Neural cell (in vitro differentiated cells): ENCODE results near the gene IREB2. TPM values are rescaled to one million over a fixed set of nuclear protein-coding genes. Genes with fewer than 3 reads are reported as not detected.

ENCODE experiments used
- H2AFZ ChIP-seq: fragments of 200-600, 300-800 bp; sonication (generic), shearing (Covaris generic); 2 replicates; pipeline ENCODE4 v1.6.0; 2014; ENCODE audit warnings: low read depth, mild to moderate bottlenecking, antibody characterized with exemption, low read length, moderate library complexity
- H3F3A ChIP-seq: fragments of 200-600 bp; shearing (Covaris generic); 2 replicates; pipeline ENCODE4 v1.6.1; 2016; ENCODE audit warnings: mild to moderate bottlenecking, moderate library complexity, mixed read lengths, antibody characterized with exemption, low read length; ENCODE audit not compliant: insufficient read depth, poor library complexity, severe bottlenecking
- H3K27ac ChIP-seq: fragments of 200-600, 300-800 bp; sonication (generic), shearing (Covaris generic); 2 replicates; pipeline ENCODE4 v1.5.1; 2014; ENCODE audit warnings: mild to moderate bottlenecking, low read length, moderate library complexity
- H3K27me3 ChIP-seq: fragments of 300-800, 200-600 bp; sonication (generic), shearing (Covaris generic); 2 replicates; pipeline ENCODE4 v1.6.0; 2014; ENCODE audit warnings: mild to moderate bottlenecking, low read depth, low read length, moderate library complexity; ENCODE audit not compliant: insufficient read depth
- H3K36me3 ChIP-seq: fragments of 300-800, 200-600 bp; sonication (generic), shearing (Covaris generic); 2 replicates; pipeline ENCODE4 v1.5.1; 2014; ENCODE audit warnings: mild to moderate bottlenecking, antibody characterized with exemption, low read length, moderate library complexity; ENCODE audit not compliant: insufficient read depth
- H3K4me2 ChIP-seq: fragments of 300-800, 200-600 bp; sonication (generic), shearing (Covaris generic); 2 replicates; pipeline ENCODE4 v1.6.0; 2014; ENCODE audit warnings: mild to moderate bottlenecking, low read length
- H3K4me3 ChIP-seq: fragments of 300-800, 200-600 bp; sonication (generic), shearing (Covaris generic); 2 replicates; pipeline ENCODE4 v1.5.1; 2014; ENCODE audit warnings: mild to moderate bottlenecking, low read length, moderate library complexity
- H3K79me2 ChIP-seq: fragments of 200-600 bp; shearing (Covaris generic); replicated peaks from 2 replicates; pipeline ENCODE4 v1.6.0; 2014; ENCODE audit warnings: mild to moderate bottlenecking, low read length, moderate library complexity; ENCODE audit not compliant: insufficient read depth
- H3K9ac ChIP-seq: fragments of 300-800, 200-600 bp; sonication (generic), shearing (Covaris generic); 2 replicates; pipeline ENCODE4 v1.6.1; 2016; ENCODE audit warnings: mild to moderate bottlenecking, low read length, mixed read lengths
- H3K9me2 ChIP-seq: fragments of 200-600 bp; shearing (Covaris generic); 2 replicates; pipeline ENCODE4 v1.6.1; 2016; ENCODE audit warnings: mild to moderate bottlenecking, low read length, mixed read lengths; ENCODE audit not compliant: insufficient read depth
- H3K9me3 ChIP-seq: fragments of 200-600, 300-800 bp; sonication (generic), shearing (Covaris generic); 2 replicates; pipeline ENCODE4 v1.6.1; 2016; ENCODE audit warnings: mild to moderate bottlenecking, mixed run types, low read length, moderate library complexity, mixed read lengths
- H4K20me1 ChIP-seq: fragments of 200-600 bp; shearing (Covaris generic); 2 replicates; pipeline ENCODE4 v1.6.1; 2016; ENCODE audit warnings: mild to moderate bottlenecking, mixed run types; ENCODE audit not compliant: insufficient read depth
- CTCF ChIP-seq: fragments of 450-650 bp; IDR thresholded peaks from 2 replicates; pipeline ENCODE4 v1.5.1; 2014; ENCODE audit warnings: antibody characterized with exemption, mild to moderate bottlenecking, moderate library complexity; ENCODE audit not compliant: poor library complexity, severe bottlenecking
- EP300 ChIP-seq: fragments of 450-650 bp; conservative IDR thresholded peaks from 2 replicates; pipeline ENCODE4 v1.6.1; 2014; ENCODE audit warnings: antibody characterized with exemption, mild to moderate bottlenecking, moderate library complexity; ENCODE audit not compliant: poor library complexity, severe bottlenecking
- EZH2 ChIP-seq: fragments of 200-600, 300-800 bp; shearing (Covaris generic), sonication (generic); IDR thresholded peaks from 2 replicates; pipeline ENCODE4 v1.6.1; 2014; ENCODE audit warnings: antibody characterized with exemption, low read length, borderline replicate concordance, mild to moderate bottlenecking; ENCODE audit not compliant: insufficient read depth, poor library complexity, severe bottlenecking
- MXI1 ChIP-seq: fragments of 450-650 bp; conservative IDR thresholded peaks from 2 replicates; pipeline ENCODE4 v1.6.1; 2014; ENCODE audit warnings: antibody characterized with exemption, mild to moderate bottlenecking; ENCODE audit not compliant: poor library complexity, severe bottlenecking
- POLR2AphosphoS5 ChIP-seq: IDR thresholded peaks from 2 replicates; pipeline ENCODE4 v1.6.1; 2012
- RAD21 ChIP-seq: fragments of 450-650 bp; conservative IDR thresholded peaks from 2 replicates; pipeline ENCODE4 v1.6.1; 2014; ENCODE audit warnings: antibody characterized with exemption, mild to moderate bottlenecking, moderate library complexity
- REST ChIP-seq: IDR thresholded peaks from 2 replicates; pipeline ENCODE4 v1.6.1; 2012; ENCODE audit warnings: borderline replicate concordance
- SMC3 ChIP-seq: fragments of 450-650 bp; conservative IDR thresholded peaks from 2 replicates; pipeline ENCODE4 v1.6.1; 2014; ENCODE audit warnings: antibody characterized with exemption, mild to moderate bottlenecking, moderate library complexity; ENCODE audit not compliant: poor library complexity
- TAF1 ChIP-seq: IDR thresholded peaks from 2 replicates; pipeline ENCODE4 v1.6.1; 2012; ENCODE audit warnings: low read depth
- polyA plus RNA-seq: library from polyadenylated mRNA; depleted of rRNA; stranded (reverse); fragments of >200 nt; gene quantifications from 2 replicates; pipeline ENCODE4 v1.2.3, GENCODE V29; 2014

The IREB2 gene
- polyA plus RNA-seq, 1 donor from 2014 or later, result 45.5 TPM

- Histone ChIP-seq H3K9me3 (no peaks in the 10 kb centered on the region), H3K27me3 (no peaks in the 10 kb centered on the region), H3K9ac (no peak overlapping the region), H3K36me3 (no peaks in the 10 kb centered on the region), H3K79me2 (peaks cover 83% of the 10 kb centered on the region), H3F3A (peaks cover under 1% of the 10 kb centered on the region), H3K4me2 (no peak overlapping the region), H3K27ac (no peak overlapping the region), H2AFZ (no peak overlapping the region), H3K4me3 (no peak overlapping the region), H3K9me2 (no peaks in the 10 kb centered on the region), H4K20me1 (peaks cover 3% of the 10 kb centered on the region)
- TF ChIP-seq SMC3 (no peak), MXI1 (no peak), EZH2 (no peak), TAF1 (no peak), RAD21 (no peak), REST (no peak), POLR2AphosphoS5 (no peak), EP300 (no peak), CTCF (no peak)
Measured at GRCh38 chr15:78444255-78444654, 6.2 kb downstream of the IREB2 start.

- Histone ChIP-seq H3K36me3 (no peaks in the 10 kb centered on the region), H4K20me1 (peaks cover 3% of the 10 kb centered on the region), H3K27me3 (no peaks in the 10 kb centered on the region), H3K4me2 (no peak overlapping the region), H3K9ac (no peak overlapping the region), H3K9me2 (no peaks in the 10 kb centered on the region), H3K9me3 (no peaks in the 10 kb centered on the region), H3K79me2 (peaks cover 80% of the 10 kb centered on the region), H2AFZ (no peak overlapping the region), H3K27ac (no peak overlapping the region), H3F3A (no peaks in the 10 kb centered on the region), H3K4me3 (no peak overlapping the region)
- TF ChIP-seq EP300 (no peak), EZH2 (no peak), CTCF (no peak), TAF1 (no peak), RAD21 (no peak), POLR2AphosphoS5 (no peak), SMC3 (no peak), MXI1 (no peak), REST (no peak)
Measured at GRCh38 chr15:78445875-78446274, 7.9 kb downstream of the IREB2 start.
